K562 (cell line): ENCODE results near the gene RBFOX2.
"Not testable (repeated sequence)": the region's sequence is repeated elsewhere in the genome, so short reads cannot be mapped to it uniquely, and the experiment has no call there.

Experiments used
- ATF3 ChIP-seq, 2 experiments: fragments of 450-650 bp in 1 of 2; sonication (generic) in 1 of 2; formaldehyde crosslinking in 1 of 2; IDR thresholded peaks in 1 of 2; conservative IDR thresholded peaks in 1 of 2; 2 replicates each; pipeline versions ENCODE4 v1.6.1 to v1.8.1; 2016 to 2023; ENCODE audit warnings: mild to moderate bottlenecking in 2 of 2, moderate library complexity in 2 of 2, inconsistent platforms in 1 of 2, missing genetic modification reagents in 1 of 2
- E2F1 ChIP-seq: sonication (generic); formaldehyde crosslinking; IDR thresholded peaks from 2 replicates; pipeline ENCODE4 v1.8.1; 2023; ENCODE audit warnings: mild to moderate bottlenecking, missing genetic modification reagents, moderate library complexity
- HDGF ChIP-seq: fragments of 450-650 bp; IDR thresholded peaks from 2 replicates; pipeline ENCODE4 v1.6.1; 2016
- ZNF76 ChIP-seq: fragments of 250-450 bp; sonication (Bioruptor Pico); IDR thresholded peaks from 2 replicates; pipeline ENCODE4 v1.4.0; 2020; ENCODE audit warnings: mild to moderate bottlenecking, moderate library complexity, borderline replicate concordance

- not testable (repeated sequence) for TF ChIP-seq ZNF76 (CRISPR knock-in tag); HDGF; ATF3 (IDR thresholded peaks at IDR 0.05); ATF3 (CRISPR knock-in tag; conservative IDR thresholded peaks at IDR 0.05); E2F1 (CRISPR knock-in tag)
Observed at GRCh38 chr22:36070645-36071044, 42.0 kb upstream of the RBFOX2 start.
